GM13976 (cell line): ENCODE measurements around the gene KRTAP13-4.

ENCODE experiments used
- DNase-seq: peaks from one replicate; pipeline ENCODE4 v3.0.0; 2012; ENCODE audit warnings: low spot score
- in situ Hi-C: fragments of 300-500 bp; cut with MboI; formaldehyde crosslinking; loops from one replicate; pipeline ENCODE4 v1.12.0; 2022; ENCODE audit warnings: low sequenced_read_pairs, mixed read lengths, inconsistent platforms; ENCODE audit not compliant: unreplicated experiment
- TF ChIP-seq, protein P1 (sequence below): IDR thresholded peaks from 2 replicates; pipeline ENCODE4 v1.5.1; 2012; ENCODE audit warnings: borderline replicate concordance, mild to moderate bottlenecking; ENCODE audit not compliant: insufficient read depth; ENCODE audit errors: extremely low read depth, missing control alignments, control extremely low read depth

KRTAP13-4 gene, protein sequence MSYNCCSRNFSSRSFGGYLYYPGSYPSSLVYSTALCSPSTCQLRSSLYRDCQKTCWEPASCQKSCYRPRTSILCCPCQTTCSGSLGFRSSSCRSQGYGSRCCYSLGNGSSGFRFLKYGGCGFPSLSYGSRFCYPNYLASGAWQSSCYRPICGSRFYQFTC

DNA sequence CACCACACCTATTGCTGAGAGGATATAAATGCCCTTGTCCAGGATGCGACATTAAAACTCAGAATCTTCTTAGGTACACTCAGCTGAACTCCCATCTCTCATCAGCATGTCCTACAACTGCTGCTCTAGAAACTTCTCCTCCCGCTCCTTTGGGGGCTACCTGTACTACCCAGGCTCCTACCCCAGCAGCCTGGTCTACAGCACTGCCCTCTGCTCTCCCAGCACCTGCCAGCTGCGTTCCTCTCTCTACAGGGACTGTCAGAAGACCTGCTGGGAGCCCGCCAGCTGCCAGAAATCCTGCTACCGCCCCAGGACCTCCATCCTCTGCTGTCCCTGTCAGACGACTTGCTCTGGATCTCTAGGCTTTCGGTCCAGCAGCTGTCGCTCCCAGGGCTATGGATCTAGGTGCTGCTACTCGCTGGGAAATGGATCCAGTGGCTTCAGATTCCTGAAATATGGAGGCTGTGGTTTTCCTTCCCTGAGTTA is at the start of gene KRTAP13-4:
Gene KRTAP13-4, plus strand, starts transcription at position 51 of the 486 bp plus-strand sequence. Its CDS starts 56 bp downstream, at position 107.
- TF ChIP-seq, protein P1, sequence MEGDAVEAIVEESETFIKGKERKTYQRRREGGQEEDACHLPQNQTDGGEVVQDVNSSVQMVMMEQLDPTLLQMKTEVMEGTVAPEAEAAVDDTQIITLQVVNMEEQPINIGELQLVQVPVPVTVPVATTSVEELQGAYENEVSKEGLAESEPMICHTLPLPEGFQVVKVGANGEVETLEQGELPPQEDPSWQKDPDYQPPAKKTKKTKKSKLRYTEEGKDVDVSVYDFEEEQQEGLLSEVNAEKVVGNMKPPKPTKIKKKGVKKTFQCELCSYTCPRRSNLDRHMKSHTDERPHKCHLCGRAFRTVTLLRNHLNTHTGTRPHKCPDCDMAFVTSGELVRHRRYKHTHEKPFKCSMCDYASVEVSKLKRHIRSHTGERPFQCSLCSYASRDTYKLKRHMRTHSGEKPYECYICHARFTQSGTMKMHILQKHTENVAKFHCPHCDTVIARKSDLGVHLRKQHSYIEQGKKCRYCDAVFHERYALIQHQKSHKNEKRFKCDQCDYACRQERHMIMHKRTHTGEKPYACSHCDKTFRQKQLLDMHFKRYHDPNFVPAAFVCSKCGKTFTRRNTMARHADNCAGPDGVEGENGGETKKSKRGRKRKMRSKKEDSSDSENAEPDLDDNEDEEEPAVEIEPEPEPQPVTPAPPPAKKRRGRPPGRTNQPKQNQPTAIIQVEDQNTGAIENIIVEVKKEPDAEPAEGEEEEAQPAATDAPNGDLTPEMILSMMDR, result no peak
- DNase-seq, result no peak

DNA sequence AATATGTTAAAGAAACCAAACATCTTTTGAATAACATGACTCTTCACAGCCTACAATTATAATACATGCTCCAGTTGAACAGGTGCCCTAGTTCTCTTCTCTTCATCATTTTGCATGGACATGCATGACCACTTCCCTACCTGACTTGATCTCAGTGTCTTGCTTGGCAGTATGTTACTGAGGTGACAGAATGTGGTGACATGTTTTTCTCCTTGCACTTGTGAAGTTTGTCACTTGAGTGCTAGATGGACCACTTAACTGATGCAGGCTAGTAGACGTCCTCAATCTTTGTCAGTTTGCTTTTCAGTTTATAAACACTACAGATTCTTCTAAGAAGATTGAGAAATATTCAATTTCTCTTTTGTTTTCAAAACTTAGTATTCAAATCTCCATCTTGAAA is 47.8 kb upstream of the KRTAP13-4 start:
- in situ Hi-C loops, result no loop called here
- no peak for DNase-seq
- TF ChIP-seq, protein P1, result no peak

More for the DNA sequence above, at the start of gene KRTAP13-4:
- in situ Hi-C loops, result loop anchor here (25.0 kb wide), 1 partner anchor 107 kb away; the partner anchor contains the start of gene KRTAP19-6

DNA sequence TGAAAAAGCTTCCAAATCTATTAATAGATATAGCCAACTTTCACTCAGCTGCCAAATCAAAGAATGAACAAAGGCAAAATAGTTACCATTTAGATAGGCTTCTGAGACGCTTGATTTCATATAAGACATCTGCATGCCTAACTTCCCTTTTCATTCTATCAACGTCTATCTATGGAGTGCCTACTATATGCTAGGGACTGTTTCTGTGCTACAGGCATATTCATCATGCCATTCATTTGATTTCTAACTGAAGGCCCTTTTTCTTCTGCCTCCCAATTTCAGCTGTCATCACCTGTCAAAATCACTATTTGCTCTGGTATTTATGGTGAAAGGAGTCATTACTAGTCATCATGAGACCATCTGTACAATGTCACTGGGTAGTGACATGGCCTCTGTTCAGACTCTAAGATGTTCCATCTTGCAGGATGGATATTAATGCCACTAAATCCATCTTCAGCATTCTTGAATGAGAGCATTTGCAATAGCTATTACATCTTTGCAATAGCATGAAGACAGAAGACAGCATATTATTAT is 38.5 kb upstream of the KRTAP13-4 start:
- TF ChIP-seq, protein P1, result no peak

DNA sequence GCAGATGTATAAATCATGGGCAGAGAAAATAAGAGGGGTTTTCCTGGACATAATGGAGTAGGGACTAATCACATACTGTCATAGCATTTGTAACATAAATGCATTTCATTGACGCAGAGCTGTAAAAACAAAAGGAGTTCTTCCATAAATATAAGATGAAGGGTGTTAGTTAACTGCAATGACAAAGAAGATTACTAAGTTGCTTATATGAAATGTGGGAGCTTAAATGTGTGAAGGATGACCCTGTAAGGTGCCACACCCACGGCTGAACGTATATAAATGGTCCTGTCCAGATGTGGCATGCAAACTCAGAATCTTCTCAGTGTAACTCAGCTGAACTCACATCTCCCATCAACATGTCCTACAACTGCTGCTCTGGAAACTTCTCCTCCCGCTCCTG is 34.3 kb upstream of the KRTAP13-4 start, which contains the start of gene KRTAP13-1:
Gene KRTAP13-1, plus strand, starts transcription at position 301 of the 400 bp plus-strand sequence. Its CDS starts 56 bp downstream, at position 357.
- DNase-seq, result no peak
- in situ Hi-C loops, result no loop called here
- TF ChIP-seq, protein P1, result no peak

More for the DNA sequence above, 38.5 kb upstream of the KRTAP13-4 start:
- no peak for DNase-seq
- in situ Hi-C loops, result no loop called here

DNA sequence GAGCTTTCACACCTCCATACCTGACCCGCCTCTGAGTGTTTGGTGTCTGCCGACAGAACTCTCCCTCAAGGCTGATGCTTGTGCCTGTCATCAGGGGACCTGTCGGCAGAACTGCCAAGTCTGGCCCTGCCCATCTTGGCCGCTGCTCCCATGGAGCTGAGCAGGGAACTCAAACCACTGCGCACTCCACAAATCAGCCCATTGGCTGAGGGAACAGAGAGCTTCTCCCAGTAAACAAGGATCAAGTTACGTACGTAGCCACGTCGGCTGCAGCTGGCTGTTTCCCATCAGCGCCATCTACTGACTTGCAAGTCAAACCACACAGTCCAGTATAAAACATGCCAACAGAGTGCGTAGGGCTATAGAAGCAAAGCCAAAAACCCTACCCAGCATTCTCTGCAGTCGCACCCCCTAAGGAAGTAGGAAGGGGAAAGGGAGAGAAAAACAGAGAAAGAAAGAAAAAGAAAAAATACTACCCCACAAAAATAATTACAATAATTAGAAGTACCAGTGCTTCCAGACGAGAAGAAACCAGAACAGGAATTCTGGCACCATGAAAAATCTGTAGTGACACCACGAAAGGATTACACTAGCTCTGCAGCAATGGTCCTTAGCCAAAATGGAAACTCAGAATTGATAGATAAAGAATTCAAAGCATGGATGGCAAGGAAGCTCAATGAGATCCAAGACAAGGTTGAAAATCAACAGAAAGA is 21.1 kb upstream of the KRTAP13-4 start:
- TF ChIP-seq, protein P1, result peak; percentile 16
- DNase-seq, result no peak
- in situ Hi-C loops, result no loop called here

DNA sequence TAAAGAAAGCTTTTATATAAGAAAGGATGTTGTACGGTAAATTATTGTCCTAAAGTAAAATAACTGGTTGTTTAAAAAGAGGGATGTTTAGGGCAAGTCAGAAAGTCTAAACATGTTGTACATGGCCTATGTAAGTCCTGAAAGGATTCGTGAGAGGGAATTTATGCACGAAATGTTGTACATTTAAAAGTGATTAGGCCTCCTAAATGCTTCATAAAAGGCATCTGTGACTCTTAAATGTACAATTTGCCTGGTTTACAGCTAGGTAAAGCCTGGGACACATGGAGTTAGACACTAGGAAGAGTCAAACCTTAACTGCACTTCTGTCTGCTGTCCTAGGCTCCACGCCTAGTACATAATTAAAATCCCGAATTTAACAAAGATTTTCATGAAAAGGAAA is 14.0 kb upstream of the KRTAP13-4 start:
- TF ChIP-seq, protein P1, result no peak
- in situ Hi-C loops, result no loop called here
- no peak for DNase-seq
